Kidney glomerular epithelial cell (primary cell): ENCODE data around the gene KRR1.
A peak's percentile ranks its signal among the peaks of the same experiment; 100 is the strongest.
"Not testable (repeated sequence)": the region's sequence is repeated elsewhere in the genome, so short reads cannot be mapped to it uniquely, and the experiment has no call there.

Experiments
- DNase-seq: peaks from one replicate; lab custom pipeline; 2025; lab: John Stamatoyannopoulos, UW

Gene KRR1

GRCh38 chr12:75525263-75525662, 13.9 kb upstream of the KRR1 start:
- DNase-seq = no peak

GRCh38 chr12:75522124-75522523, 10.7 kb upstream of the KRR1 start:
- DNase-seq = not testable (repeated sequence)

- not testable (repeated sequence) for DNase-seq
These were observed 9.8 kb upstream of the KRR1 start for GRCh38 chr12:75521224-75521623.

- no peak for DNase-seq
These were observed 1.8 kb downstream of the KRR1 start for GRCh38 chr12:75509621-75510020.

- DNase-seq = no peak
These were observed 3.2 kb downstream of the KRR1 start for GRCh38 chr12:75508159-75508558.

GRCh38 chr12:75507086-75507485, 4.3 kb downstream of the KRR1 start:
- no peak for DNase-seq

- no peak for DNase-seq
These were observed 5.6 kb downstream of the KRR1 start for GRCh38 chr12:75505706-75506312.

- DNase-seq = no peak
These were observed 7.5 kb downstream of the KRR1 start for GRCh38 chr12:75503866-75504265.

- DNase-seq = no peak
These were observed 8.0 kb downstream of the KRR1 start for GRCh38 chr12:75503459-75503858.

GRCh38 chr12:75491169-75491568, 20.2 kb downstream of the KRR1 start:
- no peak for DNase-seq

- DNase-seq = peak; percentile 50
These were observed 21.7 kb downstream of the KRR1 start for GRCh38 chr12:75489613-75490210.

GRCh38 chr12:75489187-75489586, 22.2 kb downstream of the KRR1 start:
- no peak for DNase-seq

GRCh38 chr12:75488553-75488952, 22.9 kb downstream of the KRR1 start:
- peak; percentile 13 for DNase-seq

- DNase-seq = no peak
These were observed 24.1 kb downstream of the KRR1 start for GRCh38 chr12:75487308-75487707.

GRCh38 chr12:75484450-75484849, 27.0 kb downstream of the KRR1 start:
- not testable (repeated sequence) for DNase-seq

- DNase-seq = no peak
These were observed 28.0 kb downstream of the KRR1 start for GRCh38 chr12:75483431-75483830.

GRCh38 chr12:75482646-75483045, 28.8 kb downstream of the KRR1 start:
- no peak for DNase-seq

- DNase-seq = no peak
These were observed 29.6 kb downstream of the KRR1 start for GRCh38 chr12:75481774-75482173.

- DNase-seq = no peak
These were observed 30.2 kb downstream of the KRR1 start for GRCh38 chr12:75481013-75481705.

- peak; percentile 95 for DNase-seq
These were observed 30.9 kb downstream of the KRR1 start, which contains the start of gene GLIPR1 for GRCh38 chr12:75480469-75480949. Gene GLIPR1, plus strand, starts transcription at chr12:75480755. Its CDS starts 126 bp downstream, at chr12:75480881.

- DNase-seq = peak; percentile 66
These were observed 31.4 kb downstream of the KRR1 start for GRCh38 chr12:75479963-75480461.

- DNase-seq = no peak
These were observed 33.2 kb downstream of the KRR1 start for GRCh38 chr12:75478116-75478794.
